GOT3 (cell line): ENCODE measurements around the gene KRTAP12-1.

Experiments
- DNase-seq: peaks from one replicate; lab custom pipeline; 2025; ENCODE audit warnings: mixed read lengths; lab: John Stamatoyannopoulos, UW

Gene KRTAP12-1

GRCh38 chr21:44681861-44682579, at the start of gene KRTAP12-1:
TSS of gene KRTAP12-1 (minus strand) at chr21:44682163. CDS start at chr21:44682123, 40 bp downstream.
- DNase-seq, result no peak

DNA sequence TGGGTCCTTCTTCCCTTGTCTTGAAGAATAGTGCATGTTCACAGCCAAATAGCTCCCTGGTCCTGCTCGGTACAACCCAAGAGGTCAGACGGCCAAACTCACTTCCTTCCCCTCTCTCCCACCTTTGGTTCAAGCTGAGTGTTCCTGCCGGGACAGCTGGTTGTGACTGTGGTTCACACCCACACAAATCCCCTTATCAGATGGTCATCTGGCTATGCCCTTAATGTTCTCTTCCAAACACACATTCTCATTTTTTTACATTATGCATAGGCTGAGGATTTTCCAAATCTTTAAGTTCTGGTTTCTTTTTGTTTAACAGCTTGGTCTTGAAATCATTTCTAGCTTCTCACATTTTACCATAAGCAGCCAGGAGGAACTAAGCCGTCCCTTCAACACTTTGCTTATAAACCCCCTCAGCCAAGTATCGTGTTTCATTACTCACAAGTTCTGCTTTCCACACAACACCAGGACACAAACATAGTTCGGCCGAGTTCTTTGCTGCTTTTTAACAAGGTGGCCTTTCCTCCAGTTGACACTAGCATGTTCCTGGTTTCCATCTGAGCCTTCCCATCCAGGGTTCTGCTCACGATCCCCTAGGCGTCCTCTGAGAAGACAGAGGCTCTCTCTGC, 49.1 kb upstream of the KRTAP12-1 start:
- no peak for DNase-seq

GRCh38 chr21:44730028-44730395, 48.0 kb upstream of the KRTAP12-1 start:
- no peak for DNase-seq

GRCh38 chr21:44729336-44730027, 47.5 kb upstream of the KRTAP12-1 start:
- DNase-seq, result no peak

DNA sequence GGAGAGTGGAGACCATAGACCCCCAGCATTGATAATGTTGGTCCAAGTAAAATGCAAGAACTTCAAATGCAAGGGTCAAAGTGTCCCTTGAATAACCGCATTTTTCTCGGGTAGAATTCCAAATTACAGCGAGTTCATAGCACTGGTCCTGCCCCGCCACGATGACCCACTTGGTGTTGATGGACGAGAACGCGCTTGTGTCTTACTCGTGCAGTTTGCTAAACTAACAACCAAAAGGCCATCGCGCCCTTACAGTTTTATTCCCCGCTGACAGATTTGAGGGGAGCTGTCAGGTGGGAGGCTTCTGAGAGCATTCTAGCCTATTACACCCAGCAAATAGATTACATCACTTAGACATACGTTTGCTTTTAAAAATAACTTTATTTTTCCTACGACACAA, 46.8 kb upstream of the KRTAP12-1 start:
- DNase-seq, result no peak

- DNase-seq, result no peak
Measured at GRCh38 chr21:44727757-44728156, 45.8 kb upstream of the KRTAP12-1 start.

DNA sequence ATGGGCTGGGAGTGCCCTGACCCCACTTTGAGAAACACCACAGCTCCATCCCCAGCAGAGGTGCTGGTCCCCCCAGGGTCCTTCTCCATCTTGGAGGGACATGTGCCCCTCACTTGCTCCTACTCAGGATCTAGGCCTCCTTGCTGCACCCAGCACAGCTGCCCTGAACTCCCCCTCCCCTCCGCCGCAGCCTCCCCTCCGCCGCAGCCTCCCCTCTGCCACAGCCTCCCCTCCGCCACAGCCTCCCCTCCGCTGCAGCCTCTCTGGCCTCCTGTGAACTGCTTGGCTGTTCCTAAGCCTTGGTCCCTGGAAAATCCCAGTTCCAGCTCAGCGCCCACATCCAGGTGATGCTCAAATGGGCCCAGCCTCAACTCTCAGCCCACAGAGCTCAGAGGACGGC, 45.4 kb upstream of the KRTAP12-1 start:
- DNase-seq, result no peak

DNA sequence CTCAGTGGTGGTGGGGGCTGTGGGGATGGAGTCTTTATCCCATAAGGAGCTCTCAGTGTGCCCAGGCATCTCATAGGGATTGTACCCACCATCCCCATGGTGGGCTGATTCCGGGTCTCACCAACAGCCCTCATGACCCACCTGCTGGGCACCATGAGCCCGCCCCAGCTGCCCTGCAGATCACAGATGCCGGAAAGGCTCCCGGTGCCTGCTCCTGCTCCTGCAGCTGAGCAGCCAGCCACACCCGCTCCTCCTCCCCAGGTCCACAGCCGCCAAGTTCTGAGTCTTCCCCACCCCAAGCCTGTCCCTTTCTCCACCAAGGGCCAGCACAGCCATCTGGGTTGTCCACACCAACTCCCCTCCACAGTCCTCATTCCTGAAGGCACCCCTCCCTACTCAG, 44.9 kb upstream of the KRTAP12-1 start:
- no peak for DNase-seq

DNA sequence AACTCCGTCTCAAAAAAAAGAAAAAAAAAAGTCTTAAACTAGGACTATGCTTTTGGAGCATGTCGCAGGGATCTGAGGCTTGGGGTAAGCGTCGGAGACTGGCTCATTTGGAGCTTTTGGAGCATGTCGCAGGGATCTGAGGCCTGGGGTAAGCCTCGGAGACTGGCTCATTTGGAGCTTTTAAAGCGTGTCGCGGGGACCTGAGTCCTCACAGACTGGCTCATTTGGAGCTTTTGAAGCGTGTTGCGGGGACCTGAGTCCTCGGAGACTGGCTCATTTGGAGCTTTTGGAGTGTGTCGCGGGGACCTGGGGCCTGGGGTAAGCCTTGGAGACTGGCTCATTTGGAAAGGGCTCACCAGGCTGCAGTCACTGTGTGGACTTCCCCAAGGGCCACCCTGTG, 43.0 kb upstream of the KRTAP12-1 start:
- DNase-seq, result no peak

DNA sequence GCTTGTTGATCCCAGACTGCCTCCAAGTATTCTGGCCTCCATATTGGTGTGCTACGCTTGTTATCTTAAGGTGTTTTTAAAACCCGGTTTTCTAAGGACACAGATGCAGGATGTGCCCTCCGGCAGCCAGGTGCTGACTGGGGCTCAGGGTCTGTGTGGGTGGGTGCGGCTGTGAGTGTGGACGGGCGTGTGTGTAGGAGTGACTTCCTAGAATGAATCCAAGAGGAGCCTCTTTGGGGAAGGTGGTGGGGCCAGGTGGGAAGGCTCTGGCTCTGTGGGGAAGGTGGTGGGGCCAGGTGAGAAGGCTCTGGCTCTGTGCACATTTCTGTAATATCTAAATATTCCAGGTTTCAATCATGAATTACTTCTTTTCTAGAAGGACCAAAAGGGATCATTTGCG, 42.2 kb upstream of the KRTAP12-1 start:
- DNase-seq, result no peak

- no peak for DNase-seq
Measured at GRCh38 chr21:44723177-44724131, 41.5 kb upstream of the KRTAP12-1 start.

DNA sequence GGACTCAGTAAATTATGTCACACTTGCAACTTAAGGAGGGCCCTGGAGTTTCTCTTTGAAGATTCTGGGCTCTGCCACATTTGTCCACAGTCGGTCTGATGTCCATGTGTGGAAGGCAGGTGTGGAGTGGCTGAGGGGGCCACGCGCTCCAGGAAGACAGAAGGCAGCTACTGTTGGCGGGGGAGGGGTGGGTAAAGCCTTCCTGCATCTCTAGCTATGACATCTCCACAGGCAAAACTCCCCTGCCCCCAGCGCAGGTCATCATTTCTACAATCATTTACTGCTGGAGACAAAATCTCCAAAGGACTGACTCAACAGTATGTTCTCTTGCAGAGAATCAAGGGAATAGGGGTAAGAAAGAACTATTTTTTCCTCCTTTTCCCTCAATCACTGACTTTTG, 40.8 kb upstream of the KRTAP12-1 start:
- DNase-seq, result no peak

DNA sequence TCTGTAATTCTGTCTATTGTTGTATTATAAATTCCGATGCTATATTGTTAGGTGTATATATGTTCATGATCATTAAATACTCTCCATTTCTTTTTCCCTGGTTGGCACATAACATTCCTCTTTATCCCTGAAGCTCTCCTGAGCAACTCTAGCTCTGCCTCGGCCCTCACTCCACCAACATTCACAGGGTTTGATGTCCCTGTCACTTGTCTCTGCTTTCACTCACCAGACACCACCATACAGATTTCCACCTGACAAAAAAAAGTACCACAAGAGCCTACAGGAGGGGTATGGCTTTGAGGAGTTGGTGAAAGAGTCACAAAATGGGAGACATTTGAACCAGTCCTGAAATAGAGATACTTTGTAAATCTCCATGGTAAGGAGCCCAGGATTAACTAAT, 38.2 kb upstream of the KRTAP12-1 start:
- no peak for DNase-seq

DNA sequence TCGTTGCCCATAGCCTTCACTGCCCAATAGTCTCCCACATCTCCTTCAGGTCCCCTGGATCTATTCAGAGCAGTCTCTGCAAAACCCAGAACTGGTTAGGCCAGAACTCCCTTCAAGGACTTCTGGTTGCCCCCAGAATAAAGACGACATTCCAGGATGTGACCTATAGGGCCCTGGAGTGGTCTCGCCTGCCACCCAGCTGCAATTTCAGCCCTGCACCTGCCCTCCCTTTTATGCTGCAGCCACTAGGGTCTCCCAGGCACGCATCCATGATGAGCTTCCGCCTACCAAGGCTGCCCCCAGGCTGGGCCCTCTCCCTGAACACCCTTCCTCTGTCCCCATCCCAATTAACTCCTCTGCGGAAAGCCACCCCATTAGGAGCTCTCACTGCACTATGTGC, 36.6 kb upstream of the KRTAP12-1 start:
- no peak for DNase-seq

DNA sequence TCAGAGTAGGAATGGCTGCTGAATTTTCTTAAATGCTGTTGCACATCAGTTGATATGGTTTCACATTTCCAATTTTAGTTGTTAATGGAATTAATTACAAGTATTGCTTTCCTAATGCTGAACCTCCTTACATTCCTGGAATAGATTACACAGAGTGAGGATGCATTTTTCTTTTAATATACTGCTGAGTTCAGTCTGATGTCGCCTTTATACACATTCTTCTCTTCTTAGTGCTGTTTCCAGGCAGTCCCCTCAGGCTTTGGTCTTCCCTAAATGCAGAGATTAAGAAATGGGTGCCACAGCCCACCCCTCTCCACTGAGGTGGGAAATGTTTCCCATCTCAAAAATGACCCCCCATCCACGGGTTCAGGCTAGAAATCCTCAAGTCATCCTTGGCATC, 36.1 kb upstream of the KRTAP12-1 start:
- no peak for DNase-seq

- no peak for DNase-seq
Measured at GRCh38 chr21:44716984-44717383, 35.0 kb upstream of the KRTAP12-1 start.

- no peak for DNase-seq
Measured at GRCh38 chr21:44714905-44715304, 32.9 kb upstream of the KRTAP12-1 start.

- no peak for DNase-seq
Measured at GRCh38 chr21:44713846-44714245, 31.9 kb upstream of the KRTAP12-1 start.

DNA sequence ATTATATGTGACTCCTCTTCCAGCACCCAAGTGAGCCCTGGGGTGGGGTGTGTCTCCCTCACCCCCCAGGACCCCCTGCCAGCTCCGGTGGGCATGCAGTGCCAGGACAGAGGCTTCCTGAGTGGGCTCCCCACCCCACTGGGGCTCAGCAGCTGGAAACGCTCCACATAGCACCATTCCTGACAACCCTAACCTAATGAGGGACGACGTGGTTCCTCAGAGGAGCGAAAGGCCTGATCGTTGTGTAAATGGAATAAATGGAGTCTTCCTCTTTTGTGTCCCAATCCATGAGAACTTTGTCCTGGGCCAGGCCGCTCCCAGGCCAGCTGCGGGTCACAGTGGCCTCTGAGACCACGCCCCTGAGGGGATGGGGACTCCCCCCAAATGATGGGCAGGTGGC, 31.2 kb upstream of the KRTAP12-1 start:
- DNase-seq, result no peak

DNA sequence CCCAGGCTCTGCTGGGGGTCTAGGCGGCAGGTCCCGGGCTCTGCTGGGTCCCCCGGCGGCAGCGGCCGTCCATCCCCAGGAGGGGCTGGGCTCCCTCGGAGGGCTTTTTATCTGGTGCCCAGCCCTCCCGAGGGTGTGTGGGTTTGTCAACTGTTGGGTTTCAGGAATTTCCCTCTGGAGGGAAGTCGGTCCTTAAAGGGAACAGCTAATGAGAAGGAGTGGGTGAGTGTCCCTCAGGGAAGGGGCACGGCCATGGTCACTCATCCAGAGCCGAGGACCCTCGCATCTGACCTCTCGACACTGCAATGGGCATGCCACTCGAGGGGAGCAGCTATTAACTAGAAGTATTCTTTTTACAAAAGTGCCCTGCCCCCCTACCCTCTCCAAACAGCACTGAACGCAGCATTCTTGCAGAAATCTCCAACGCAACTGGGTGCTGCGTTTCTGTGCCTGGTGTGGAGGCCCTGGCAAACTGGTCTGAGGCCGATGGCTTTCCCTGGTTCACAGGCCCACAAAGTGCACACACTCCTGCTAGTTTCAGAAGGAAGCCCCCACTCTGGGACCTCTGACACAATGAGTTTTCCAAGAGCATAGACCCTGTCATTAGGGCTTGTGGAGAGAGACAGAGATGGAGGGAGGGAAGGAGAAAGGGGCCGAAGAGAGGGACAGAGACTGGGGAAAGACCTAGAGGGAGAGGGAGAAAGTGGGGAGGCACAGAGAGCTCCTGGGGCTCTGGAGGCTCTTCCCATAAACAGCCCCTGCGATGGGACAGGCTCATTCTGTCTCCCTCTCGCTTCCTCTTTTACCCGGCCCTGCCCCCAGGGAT, 30.5 kb upstream of the KRTAP12-1 start:
- DNase-seq, result no peak
